HEK293T (cell line): Measurements from ENCODE around the gene OSMR.

ENCODE experiments used
- CTCF ChIA-PET: fragments of 350-600 bp; formaldehyde crosslinking; extraction: SDS; loops from one replicate; lab custom pipeline; 2021; ENCODE audit warnings: antibody characterized with exemption, inconsistent platforms; lab: Yijun Ruan, JAX
- POLR2A ChIA-PET: fragments of 350-600 bp; formaldehyde crosslinking; extraction: SDS; loops from one replicate; lab custom pipeline; 2020; ENCODE audit warnings: antibody characterized with exemption, inconsistent platforms; lab: Yijun Ruan, JAX
- DNase-seq: peaks from one replicate; pipeline ENCODE4 v3.0.0; 2012; ENCODE audit warnings: mixed read lengths; ENCODE audit errors: extremely low spot score
- ARNT ChIP-seq: fragments of 450-650 bp; IDR thresholded peaks from 2 replicates; pipeline ENCODE4 v1.6.1; 2017; ENCODE audit warnings: mild to moderate bottlenecking
- BHLHE40 ChIP-seq: fragments of 450-650 bp; IDR thresholded peaks from 2 replicates; pipeline ENCODE4 v1.6.1; 2016; ENCODE audit warnings: mild to moderate bottlenecking, moderate library complexity, borderline replicate concordance
- CTBP1 ChIP-seq: fragments of 450-650 bp; IDR thresholded peaks from 2 replicates; pipeline ENCODE4 v1.6.1; 2016; ENCODE audit warnings: borderline replicate concordance
- ELF4 ChIP-seq: fragments of 450-650 bp; IDR thresholded peaks from 2 replicates; pipeline ENCODE4 v1.6.1; 2017; ENCODE audit warnings: antibody characterized with exemption
- FOXA1 ChIP-seq: fragments of 450-650 bp; IDR thresholded peaks from 2 replicates; pipeline ENCODE4 v1.6.1; 2016; ENCODE audit warnings: mild to moderate bottlenecking
- FOXK2 ChIP-seq: fragments of 450-650 bp; IDR thresholded peaks from 2 replicates; pipeline ENCODE4 v1.6.1; 2016; ENCODE audit warnings: mild to moderate bottlenecking
- FOXM1 ChIP-seq: fragments of 450-650 bp; IDR thresholded peaks from 2 replicates; pipeline ENCODE4 v1.6.1; 2017; ENCODE audit warnings: mild to moderate bottlenecking, borderline replicate concordance
- HDGF ChIP-seq: fragments of 450-650 bp; IDR thresholded peaks from 2 replicates; pipeline ENCODE4 v1.6.1; 2017; ENCODE audit warnings: antibody characterized with exemption, borderline replicate concordance
- L3MBTL2 ChIP-seq: fragments of 450-650 bp; conservative IDR thresholded peaks from 2 replicates; pipeline ENCODE4 v1.6.1; 2016; ENCODE audit warnings: mild to moderate bottlenecking
- LEF1 ChIP-seq: fragments of 450-650 bp; IDR thresholded peaks from 2 replicates; pipeline ENCODE4 v1.6.1; 2017; ENCODE audit warnings: mild to moderate bottlenecking, borderline replicate concordance
- NFRKB ChIP-seq: fragments of 450-650 bp; IDR thresholded peaks from 2 replicates; pipeline ENCODE4 v1.6.1; 2016; ENCODE audit warnings: mild to moderate bottlenecking, moderate library complexity
- PKNOX1 ChIP-seq: fragments of 450-650 bp; IDR thresholded peaks from 2 replicates; pipeline ENCODE4 v1.6.1; 2016
- SP1 ChIP-seq: fragments of 450-650 bp; IDR thresholded peaks from 2 replicates; pipeline ENCODE4 v1.6.1; 2017
- SUZ12 ChIP-seq: fragments of 450-650 bp; IDR thresholded peaks from 2 replicates; pipeline ENCODE4 v1.6.1; 2016; ENCODE audit warnings: mild to moderate bottlenecking
- TARDBP ChIP-seq: fragments of 450-650 bp; IDR thresholded peaks from 2 replicates; pipeline ENCODE4 v1.6.1; 2016
- ZNF384 ChIP-seq: fragments of 450-650 bp; IDR thresholded peaks from 2 replicates; pipeline ENCODE4 v1.6.1; 2016

OSMR gene

GRCh38 chr5:38866362-38867031, 20.7 kb downstream of the OSMR start:
- CTCF ChIA-PET, result no interaction called here
- TF ChIP-seq CTBP1 (no peak), ARNT (no peak), FOXM1 (no peak), LEF1 (no peak), TARDBP (no peak), ZNF384 (no peak)
- no peak for DNase-seq
- POLR2A ChIA-PET, result no interaction called here

GRCh38 chr5:38867032-38867398, 21.2 kb downstream of the OSMR start:
- CTCF ChIA-PET, result no interaction called here
- TF ChIP-seq FOXA1 (no peak), FOXM1 (no peak), ZNF384 (no peak), HDGF (no peak), BHLHE40 (no peak), SUZ12 (no peak), ARNT (no peak), PKNOX1 (no peak), LEF1 (no peak), FOXK2 (no peak)
- POLR2A ChIA-PET, result no interaction called here
- DNase-seq, result no peak

- no peak for TF ChIP-seq SUZ12
- TF ChIP-seq NFRKB, result no peak
- no peak for TF ChIP-seq ELF4
- no peak for TF ChIP-seq PKNOX1
- no peak for TF ChIP-seq SP1
- no peak for TF ChIP-seq LEF1
- TF ChIP-seq L3MBTL2, result no peak
- TF ChIP-seq ARNT, result no peak
- TF ChIP-seq BHLHE40, result no peak
- no peak for TF ChIP-seq FOXK2
- TF ChIP-seq FOXM1, result no peak
- no peak for TF ChIP-seq HDGF
- no peak for TF ChIP-seq TARDBP
- TF ChIP-seq FOXA1, result no peak
- TF ChIP-seq CTBP1, result no peak
- ChIA-PET CTCF (no interaction called here), POLR2A (no interaction called here)
- DNase-seq, result no peak
Measured at GRCh38 chr5:38867416-38867815, 21.6 kb downstream of the OSMR start.

- ChIA-PET CTCF (interaction anchor here (0.6 to 0.7 kb wide), 2 partner anchors 295 to 450 kb away, joined by 3 to 4 read pairs; no protein-coding TSS in a partner anchor), POLR2A (no interaction called here)
- DNase-seq, result no peak
- TF ChIP-seq PKNOX1 (no peak), CTBP1 (no peak), TARDBP (no peak), ZNF384 (no peak), SUZ12 (no peak), SP1 (no peak), BHLHE40 (no peak), HDGF (no peak), ELF4 (no peak), LEF1 (no peak), FOXK2 (no peak), NFRKB (no peak), FOXA1 (no peak), L3MBTL2 (no peak), FOXM1 (no peak), ARNT (no peak)
Measured at GRCh38 chr5:38870595-38870994, 24.8 kb downstream of the OSMR start.

- ChIA-PET POLR2A (no interaction called here), CTCF (interaction anchor here (0.7 kb wide), 1 partner anchor 451 kb away, joined by 4 read pairs; no protein-coding TSS in a partner anchor)
- no peak for DNase-seq
- no peak for TF ChIP-seq HDGF
- no peak for TF ChIP-seq PKNOX1
- TF ChIP-seq ZNF384, result no peak
- no peak for TF ChIP-seq ELF4
- TF ChIP-seq LEF1, result no peak
- TF ChIP-seq BHLHE40, result no peak
- TF ChIP-seq NFRKB, result no peak
- TF ChIP-seq SUZ12, result no peak
- no peak for TF ChIP-seq FOXM1
- TF ChIP-seq FOXA1, result no peak
- TF ChIP-seq ARNT, result no peak
- TF ChIP-seq L3MBTL2, result no peak
- TF ChIP-seq TARDBP, result no peak
Measured at GRCh38 chr5:38871058-38871605, 25.3 kb downstream of the OSMR start.
